ENCODE results near the gene IGFBPL1.
"Not testable (repeated sequence)": the region's sequence is repeated elsewhere in the genome, so short reads cannot be mapped to it uniquely, and the experiment has no call there.

IGFBPL1 gene

GRCh38 chr9:38395653-38396370 is 28.4 kb downstream of the IGFBPL1 start:
- DNase-seq, result no peak

- no peak for DNase-seq
Observed at GRCh38 chr9:38394416-38394815, 29.8 kb downstream of the IGFBPL1 start.

- DNase-seq, result peak; percentile 20 to 22
Observed at GRCh38 chr9:38393128-38393796, 31.0 kb downstream of the IGFBPL1 start.

DNA sequence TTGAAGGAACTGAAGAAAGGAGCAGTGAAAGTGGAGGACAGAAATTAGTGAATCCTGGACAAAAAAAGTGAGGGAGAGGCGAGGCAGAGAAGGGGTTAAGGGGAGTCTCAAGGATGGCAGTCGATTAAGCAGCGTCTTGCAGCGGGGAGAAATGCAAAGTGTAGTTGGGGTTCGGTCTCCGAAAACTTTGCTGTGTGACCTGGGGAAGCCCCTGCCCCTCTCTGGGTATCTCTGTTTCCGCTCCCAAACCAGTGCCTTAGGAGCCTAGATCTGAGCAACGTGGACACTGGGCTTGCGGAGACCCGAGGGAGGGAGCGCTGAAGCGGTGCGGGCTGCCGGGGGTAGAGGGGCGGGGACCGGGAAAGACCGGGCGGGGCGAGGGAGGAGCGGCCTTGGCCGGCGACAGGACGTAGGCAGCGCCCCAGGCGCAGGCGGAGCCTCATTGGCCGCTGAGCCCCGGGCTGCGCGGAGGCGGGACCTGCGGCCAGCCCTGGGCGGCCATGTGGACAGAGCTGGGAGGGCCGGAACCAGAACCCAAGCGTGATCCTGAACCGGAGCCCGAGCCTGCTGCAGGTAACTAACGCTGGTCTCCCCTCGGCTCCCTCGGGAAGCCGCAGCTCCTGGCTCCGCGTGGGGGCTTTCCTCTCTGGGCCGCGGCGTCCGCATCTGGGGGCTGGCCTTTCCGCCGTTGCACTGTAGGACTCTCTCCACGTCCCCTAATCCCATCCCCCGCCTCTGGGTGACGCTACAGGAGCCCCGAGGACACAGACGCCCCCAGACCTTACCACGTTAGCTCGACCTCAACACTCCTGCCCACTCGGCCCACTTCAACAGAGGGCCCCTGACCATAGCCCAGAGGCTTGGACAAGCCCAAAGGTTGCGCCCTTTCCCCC is 31.8 kb downstream of the IGFBPL1 start, which contains the start of gene ALDH1B1:
Gene ALDH1B1 (plus strand): TSS at position 468 of the 893 bp plus-strand sequence. CDS start 3,047 bp downstream, outside the sequence.
- DNase-seq, result peak; percentile 74 to 77

- no peak for DNase-seq
Observed at GRCh38 chr9:38391278-38392118, 32.8 kb downstream of the IGFBPL1 start.

DNA sequence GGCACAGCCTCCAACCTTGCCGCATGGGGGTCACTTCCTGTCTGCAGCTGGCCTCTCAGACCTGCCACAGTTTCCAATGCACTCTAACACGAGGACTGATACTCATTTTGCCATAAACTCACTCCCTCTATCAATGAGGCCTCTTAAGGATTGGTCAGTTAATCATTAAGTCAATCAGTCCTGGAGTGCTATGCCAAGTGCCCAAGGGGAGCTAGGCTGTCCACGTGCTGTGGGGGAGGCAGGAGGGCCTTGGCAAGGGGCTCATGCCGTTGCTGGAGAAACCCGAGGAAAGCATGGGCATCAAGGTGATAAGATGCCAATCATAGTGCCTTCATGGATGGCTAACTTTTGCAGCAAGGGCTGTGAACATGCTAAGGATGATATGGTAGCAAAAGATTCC is 33.4 kb downstream of the IGFBPL1 start:
- no peak for DNase-seq

GRCh38 chr9:38390442-38390841 is 33.8 kb downstream of the IGFBPL1 start:
- no peak for DNase-seq

- DNase-seq, result no peak
Observed at GRCh38 chr9:38389313-38389712, 34.9 kb downstream of the IGFBPL1 start.

DNA sequence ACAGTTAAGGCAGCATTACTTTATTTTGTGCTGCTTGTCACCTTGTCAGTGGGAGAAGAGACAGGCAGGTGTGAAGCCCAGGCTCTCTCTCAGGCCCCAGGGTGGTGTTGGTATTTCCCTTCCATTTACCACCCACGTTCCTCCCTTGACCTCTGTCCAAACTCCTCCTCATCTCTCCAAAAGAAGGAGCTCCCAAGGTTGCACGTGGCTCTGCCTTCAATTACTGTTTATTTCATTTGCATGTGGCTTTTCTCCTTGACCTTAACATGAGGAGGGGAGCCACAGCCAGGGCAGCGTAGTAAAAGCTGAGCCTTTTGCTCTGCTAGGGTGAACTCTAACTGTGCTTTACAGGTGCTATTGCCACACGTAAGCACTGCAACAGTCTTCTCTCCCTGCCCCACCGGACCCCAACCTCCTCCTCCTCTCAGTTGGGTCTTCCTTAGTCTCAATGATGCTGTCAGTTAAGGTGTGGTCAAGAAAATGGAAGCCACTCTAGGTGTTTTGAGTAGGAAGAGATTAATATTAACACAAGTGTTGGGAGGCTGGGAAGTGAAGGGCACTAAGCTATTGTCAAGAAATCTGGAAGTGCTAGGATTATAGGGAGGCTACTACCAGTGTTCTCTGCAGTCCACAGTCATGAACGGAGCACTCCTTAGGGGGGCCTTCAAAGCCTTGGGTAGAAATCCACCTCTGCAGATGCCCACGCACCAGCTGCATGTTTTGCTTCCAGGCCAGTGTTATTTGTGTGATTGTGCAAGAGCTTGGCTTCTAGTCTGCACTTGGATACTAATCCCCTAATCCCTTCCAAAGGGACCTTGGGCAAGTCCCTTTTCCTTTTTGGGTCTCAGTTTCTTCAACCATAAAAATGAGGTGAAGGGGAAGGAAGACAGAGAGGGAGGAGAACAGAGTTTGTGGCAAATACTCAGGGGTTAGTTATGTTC is 35.7 kb downstream of the IGFBPL1 start:
- DNase-seq, result no peak

DNA sequence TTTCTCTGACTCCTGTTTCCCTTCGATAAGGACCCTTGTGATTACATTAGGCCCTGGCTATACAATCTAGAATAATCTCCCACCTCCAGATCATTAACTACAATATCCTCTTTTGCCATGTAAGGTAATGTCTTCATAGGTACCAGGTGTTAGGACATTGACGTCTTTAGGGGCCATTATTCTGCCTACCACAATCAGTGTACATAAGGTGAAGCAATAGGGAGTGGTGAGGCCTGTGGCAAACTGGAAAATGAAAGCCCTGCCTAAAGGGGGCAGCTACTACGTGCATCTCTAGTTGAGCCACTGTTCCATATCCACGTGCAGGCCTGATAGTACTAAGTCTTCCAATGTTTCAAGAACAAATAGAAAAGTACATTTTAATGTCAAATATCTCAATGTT is 36.5 kb downstream of the IGFBPL1 start:
- no peak for DNase-seq

DNA sequence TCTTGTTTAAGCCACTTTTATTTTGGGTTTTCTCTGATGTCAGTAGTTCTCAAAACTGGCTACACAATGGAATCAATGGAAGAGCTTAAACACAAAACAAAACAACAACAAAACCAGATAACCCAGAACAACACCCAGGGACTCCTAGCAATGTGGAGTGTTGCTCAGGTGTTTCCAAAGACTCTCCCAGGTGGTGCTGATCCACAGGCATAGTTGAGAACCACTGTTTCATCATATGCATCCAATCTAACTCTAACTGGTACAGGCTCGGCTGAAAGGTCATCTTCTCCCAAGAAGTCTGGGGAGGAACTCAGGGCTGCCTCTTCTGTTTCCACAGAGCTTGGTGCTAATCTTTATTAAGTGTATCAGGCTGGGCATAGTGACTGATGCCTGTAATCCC is 37.2 kb downstream of the IGFBPL1 start:
- DNase-seq, result no peak

DNA sequence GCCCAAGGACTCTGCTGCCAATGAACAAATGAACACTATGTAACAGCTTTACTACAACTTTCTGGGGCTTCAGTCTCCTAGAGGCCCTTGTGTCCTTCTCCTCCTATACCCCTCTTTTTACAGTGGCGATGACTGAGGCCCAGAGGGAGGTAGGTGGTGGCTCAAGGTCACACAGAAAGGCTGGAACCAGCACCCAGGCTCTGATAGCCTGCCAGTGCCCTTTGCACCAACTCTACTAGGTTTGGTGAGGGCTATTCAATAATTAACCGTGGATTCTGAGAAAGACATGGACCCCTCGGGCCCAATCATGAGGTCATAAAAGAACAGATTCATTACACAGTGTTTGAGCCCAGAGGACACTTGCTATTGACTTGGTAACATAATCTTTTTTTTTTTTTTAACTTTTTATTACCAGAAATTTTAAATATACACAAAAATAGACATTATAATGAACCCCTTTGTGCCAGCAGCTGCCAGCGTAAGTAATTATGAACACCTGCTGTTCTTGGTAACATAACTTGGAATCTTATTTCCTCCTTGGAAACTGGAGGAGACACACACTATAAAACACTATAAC is 37.8 kb downstream of the IGFBPL1 start:
- DNase-seq, result no peak

DNA sequence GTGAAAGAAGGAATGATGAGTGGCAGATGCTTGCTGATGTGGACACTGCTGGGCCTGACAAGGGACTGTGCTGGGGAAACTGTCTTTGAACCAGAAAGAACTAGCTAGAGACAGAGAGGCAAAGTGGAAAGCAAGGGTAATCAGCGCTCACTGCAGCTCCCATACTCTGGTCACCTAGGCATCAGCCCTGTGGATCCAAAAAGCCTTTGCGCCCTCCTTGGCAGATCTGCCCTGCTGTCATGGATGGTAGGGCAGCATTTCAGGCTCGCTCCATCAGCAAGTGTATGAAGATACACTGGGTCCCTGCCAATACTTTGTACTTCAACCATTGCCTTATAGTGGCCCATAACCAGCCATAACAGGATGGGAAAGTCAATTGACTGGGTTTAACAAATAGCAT is 38.4 kb downstream of the IGFBPL1 start:
- no peak for DNase-seq

- no peak for DNase-seq
Observed at GRCh38 chr9:38384990-38385848, 39.0 kb downstream of the IGFBPL1 start.

- DNase-seq, result no peak
Observed at GRCh38 chr9:38382141-38382540, 42.1 kb downstream of the IGFBPL1 start.

DNA sequence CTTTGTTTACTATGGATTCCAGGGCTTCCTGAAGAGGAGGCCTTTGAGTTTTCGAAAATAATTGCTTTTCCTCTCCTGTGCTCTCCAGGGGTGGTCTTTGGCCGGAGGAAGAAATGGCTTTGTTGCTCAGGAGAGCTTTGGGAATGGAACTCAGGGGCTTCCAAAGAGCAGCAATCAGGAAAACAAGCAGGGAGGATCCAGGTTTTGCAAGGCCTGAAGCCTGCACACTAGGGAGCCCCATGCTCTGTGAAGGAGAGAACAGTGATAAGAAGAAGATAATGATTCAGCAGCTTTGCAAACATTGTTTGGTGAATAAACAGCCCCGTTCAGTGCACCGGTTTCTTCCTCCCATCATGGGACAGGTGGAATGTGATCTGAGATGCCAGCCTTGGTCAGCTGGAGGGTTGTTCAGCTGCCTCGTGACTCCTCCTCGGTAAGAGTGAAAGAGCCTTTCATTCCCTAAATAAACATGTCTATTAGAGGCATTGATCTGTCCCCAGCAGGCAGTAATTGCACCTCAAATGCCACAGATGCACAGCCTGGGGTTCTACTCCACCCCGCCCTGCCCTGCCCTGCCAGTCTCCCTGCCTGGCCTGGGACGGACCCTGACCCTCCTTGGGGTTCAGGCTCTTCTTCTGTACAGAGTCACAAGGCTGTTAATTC is 43.3 kb downstream of the IGFBPL1 start:
- DNase-seq, result no peak

DNA sequence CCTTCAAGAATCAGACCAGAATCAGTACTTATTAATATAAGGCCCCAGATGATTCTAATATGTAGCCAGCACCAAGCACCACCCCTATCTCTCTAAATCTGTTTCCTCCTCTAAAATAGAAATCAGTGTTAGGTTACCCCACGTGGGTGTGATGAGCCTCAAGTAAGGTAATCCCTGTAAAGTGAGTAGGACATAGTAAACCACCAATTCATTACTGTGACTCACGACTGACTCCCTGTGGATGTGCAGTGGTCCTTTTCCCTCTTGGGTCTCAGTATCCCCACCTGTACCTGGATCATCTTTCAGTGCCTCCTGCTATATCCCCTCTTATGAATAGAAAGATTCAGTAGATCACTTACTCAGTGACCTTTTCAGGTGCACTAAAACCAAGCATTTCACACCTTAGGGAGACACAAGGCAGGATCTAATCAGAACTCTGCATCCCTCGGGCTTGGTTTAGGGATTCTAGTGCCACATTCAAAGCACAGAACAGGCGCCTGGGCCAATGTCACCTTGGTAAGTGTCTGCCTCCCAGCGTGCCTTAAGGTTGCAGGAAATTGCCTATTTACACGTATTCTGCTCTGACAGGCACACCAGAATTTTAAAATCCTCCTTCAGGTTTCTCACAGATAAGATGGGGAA is 43.9 kb downstream of the IGFBPL1 start:
- no peak for DNase-seq

DNA sequence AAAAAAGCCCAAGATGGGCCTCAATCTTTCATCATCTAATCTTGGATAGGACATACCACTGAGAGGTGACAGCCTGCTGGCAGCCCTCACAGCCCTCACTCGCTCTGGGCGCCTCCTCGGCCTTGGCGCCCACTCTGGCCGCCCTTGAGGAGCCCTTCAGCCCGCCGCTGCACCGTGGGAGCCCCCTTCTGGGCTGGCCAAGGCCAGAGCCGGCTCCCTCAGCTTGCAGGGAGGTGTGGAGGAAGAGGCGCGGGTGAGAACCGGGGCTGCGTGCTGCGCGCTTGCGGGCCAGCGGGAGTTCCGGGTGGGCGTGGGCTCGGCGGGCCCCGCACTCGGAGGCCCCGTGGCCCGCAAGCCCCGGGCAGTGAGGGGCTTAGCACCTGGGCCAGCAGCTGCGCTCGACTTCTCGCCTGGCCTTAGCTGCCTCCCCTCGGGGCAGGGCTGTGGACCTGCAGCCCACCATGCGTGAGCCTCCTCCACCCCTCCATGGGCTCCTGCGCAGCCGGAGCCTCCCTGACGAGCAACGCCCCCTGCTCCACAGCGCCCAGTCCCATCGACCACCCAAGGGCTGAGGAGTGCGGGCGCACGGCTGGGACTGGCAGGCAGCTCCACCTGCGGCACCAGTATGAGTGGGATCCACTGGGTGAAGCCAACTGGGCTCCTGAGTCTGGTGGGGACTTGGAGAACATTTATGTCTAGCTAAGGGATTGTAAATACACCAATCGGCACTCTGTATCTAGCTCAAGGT is 46.7 kb downstream of the IGFBPL1 start:
- not testable (repeated sequence) for DNase-seq
